GM11168 (cell line): ENCODE data around the gene MLXIP.
"Not testable (repeated sequence)": the region's sequence is repeated elsewhere in the genome, so short reads cannot be mapped to it uniquely, and the experiment has no call there.

ENCODE experiments used
- in situ Hi-C: fragments of 300-500 bp; cut with MboI; formaldehyde crosslinking; loops from one replicate; pipeline ENCODE4 v1.12.0; 2022; ENCODE audit warnings: low sequenced_read_pairs; ENCODE audit not compliant: unreplicated experiment

Gene MLXIP

GRCh38 chr12:122117979-122118378 lies 39.4 kb downstream of the MLXIP start:
- in situ Hi-C loops: no loop called here

- in situ Hi-C loops: not testable (repeated sequence)
Observed at GRCh38 chr12:122121341-122121740, 42.8 kb downstream of the MLXIP start.

GRCh38 chr12:122121745-122122144 lies 43.2 kb downstream of the MLXIP start:
- in situ Hi-C loops: no loop called here

GRCh38 chr12:122123051-122123760 lies 44.6 kb downstream of the MLXIP start:
- in situ Hi-C loops: no loop called here

- in situ Hi-C loops: no loop called here
Observed at GRCh38 chr12:122123761-122124145, 45.2 kb downstream of the MLXIP start.

- in situ Hi-C loops: no loop called here
Observed at GRCh38 chr12:122124370-122124769, 45.8 kb downstream of the MLXIP start.

GRCh38 chr12:122125452-122126341 lies 47.1 kb downstream of the MLXIP start:
- in situ Hi-C loops: loop anchor here (5.0 kb wide), 1 partner anchor 68 kb away; no protein-coding TSS in a partner anchor

GRCh38 chr12:122126342-122126635 lies 47.7 kb downstream of the MLXIP start:
- in situ Hi-C loops: loop anchor here (5.0 kb wide), 1 partner anchor 69 kb away; no protein-coding TSS in a partner anchor

GRCh38 chr12:122126713-122127597 lies 48.4 kb downstream of the MLXIP start:
- in situ Hi-C loops: loop anchor here (5.0 kb wide), 1 partner anchor 70 kb away; no protein-coding TSS in a partner anchor

- in situ Hi-C loops: loop anchor here (5.0 kb wide), 1 partner anchor 71 kb away; no protein-coding TSS in a partner anchor
Observed at GRCh38 chr12:122127839-122128238, 49.3 kb downstream of the MLXIP start.

- in situ Hi-C loops: loop anchor here (5.0 kb wide), 1 partner anchor 71 kb away; no protein-coding TSS in a partner anchor
Observed at GRCh38 chr12:122128481-122128880, 49.9 kb downstream of the MLXIP start.

- in situ Hi-C loops: loop anchor here (5.0 kb wide), 1 partner anchor 72 kb away; no protein-coding TSS in a partner anchor
Observed at GRCh38 chr12:122129131-122129530, 50.6 kb downstream of the MLXIP start.

GRCh38 chr12:122130150-122130549 lies 51.6 kb downstream of the MLXIP start:
- in situ Hi-C loops: loop anchor here (5.0 kb wide), 1 partner anchor 47 kb away; no protein-coding TSS in a partner anchor

- in situ Hi-C loops: loop anchor here (5.0 kb wide), 1 partner anchor 44 kb away; no protein-coding TSS in a partner anchor
Observed at GRCh38 chr12:122133192-122133950, 54.8 kb downstream of the MLXIP start.

- in situ Hi-C loops: no loop called here
Observed at GRCh38 chr12:122135437-122136031, 57.0 kb downstream of the MLXIP start.

GRCh38 chr12:122137229-122137628 lies 58.7 kb downstream of the MLXIP start:
- in situ Hi-C loops: no loop called here

- in situ Hi-C loops: no loop called here
Observed at GRCh38 chr12:122137681-122138080, 59.1 kb downstream of the MLXIP start.

- in situ Hi-C loops: no loop called here
Observed at GRCh38 chr12:122138181-122138580, 59.6 kb downstream of the MLXIP start.

- in situ Hi-C loops: no loop called here
Observed at GRCh38 chr12:122138616-122139015, 60.1 kb downstream of the MLXIP start.
